Neural progenitor cell (in vitro differentiated cells): ENCODE data around the gene SLC4A4. TPM values are rescaled to one million over a fixed set of nuclear protein-coding genes. Genes with fewer than 3 reads are reported as not detected.

Experiments used
- DNase-seq: peaks from one replicate; pipeline ENCODE4 v3.0.0-alpha.2; 2016; ENCODE audit warnings: low spot score
- H2AFZ ChIP-seq: fragments of 200-600 bp; sonication (generic); replicated peaks from 2 replicates; pipeline ENCODE4 v1.6.1; 2016; ENCODE audit warnings: antibody characterized with exemption
- H3F3A ChIP-seq: fragments of 200-600 bp; sonication (generic); 2 replicates; pipeline ENCODE4 v1.6.1; 2016; ENCODE audit warnings: antibody characterized with exemption, low read depth
- H3K27ac ChIP-seq: fragments of 200-600 bp; sonication (generic); 2 replicates; pipeline ENCODE4 v1.5.1; 2016; ENCODE audit warnings: mild to moderate bottlenecking
- H3K27me3 ChIP-seq: fragments of 200-600 bp; sonication (generic); 2 replicates; pipeline ENCODE4 v1.6.1; 2016; ENCODE audit warnings: mild to moderate bottlenecking, moderate library complexity
- H3K36me3 ChIP-seq: fragments of 200-600 bp; sonication (generic); 2 replicates; pipeline ENCODE4 v1.5.1; 2016
- H3K4me1 ChIP-seq: fragments of 200-600 bp; sonication (generic); 2 replicates; pipeline ENCODE4 v1.6.1; 2016; ENCODE audit warnings: mixed run types
- H3K4me2 ChIP-seq: fragments of 200-600 bp; sonication (generic); 2 replicates; pipeline ENCODE4 v1.6.1; 2016
- H3K4me3 ChIP-seq: fragments of 200-600 bp; sonication (generic); 2 replicates; pipeline ENCODE4 v1.5.1; 2016
- H3K79me2 ChIP-seq: fragments of 200-600 bp; sonication (generic); 2 replicates; pipeline ENCODE4 v1.6.1; 2016; ENCODE audit warnings: low read depth
- H3K9ac ChIP-seq: fragments of 200-600 bp; sonication (generic); 2 replicates; pipeline ENCODE4 v1.6.1; 2016
- H3K9me3 ChIP-seq: fragments of 200-600 bp; sonication (generic); 2 replicates; pipeline ENCODE4 v1.5.1; 2016; ENCODE audit warnings: low read depth
- H4K20me1 ChIP-seq: fragments of 200-600 bp; sonication (generic); 2 replicates; pipeline ENCODE4 v1.6.1; 2016; ENCODE audit warnings: low read depth
- H3K27ac Mint-ChIP-seq: 3 replicates; pipeline ENCODE4 v1.8.0; 2021; ENCODE audit warnings: mixed read lengths
- H3K27me3 Mint-ChIP-seq: 2 replicates; pipeline ENCODE4 v1.8.0; 2022; ENCODE audit warnings: low read depth, mild to moderate bottlenecking, inconsistent platforms, moderate library complexity, mixed read lengths; ENCODE audit not compliant: insufficient read depth
- H3K36me3 Mint-ChIP-seq: 3 replicates; pipeline ENCODE4 v1.8.0; 2021; ENCODE audit warnings: mixed read lengths
- H3K4me1 Mint-ChIP-seq: 3 replicates; pipeline ENCODE4 v1.8.0; 2021; ENCODE audit warnings: mixed read lengths
- H3K4me3 Mint-ChIP-seq: 3 replicates; pipeline ENCODE4 v1.8.0; 2021; ENCODE audit warnings: mild to moderate bottlenecking, moderate library complexity, mixed read lengths
- H3K9me3 Mint-ChIP-seq: 3 replicates; pipeline ENCODE4 v1.8.0; 2020; ENCODE audit warnings: mixed read lengths
- CTCF ChIP-seq: fragments of 200-600 bp; sonication (generic); IDR thresholded peaks from 2 replicates; pipeline ENCODE4 v1.5.1; 2017; ENCODE audit warnings: antibody characterized with exemption, mild to moderate bottlenecking
- EZH2 ChIP-seq: fragments of 200-600 bp; sonication (generic); IDR thresholded peaks from 2 replicates; pipeline ENCODE4 v1.6.1; 2017; ENCODE audit warnings: antibody characterized with exemption, mild to moderate bottlenecking, moderate library complexity
- EZH2phosphoT487 ChIP-seq: fragments of 200-600 bp; sonication (generic); IDR thresholded peaks from 2 replicates; pipeline ENCODE4 v1.6.1; 2017; ENCODE audit warnings: antibody characterized with exemption
- total RNA-seq: library from RNA; depleted of rRNA; stranded (reverse); fragments of >200 nt; gene quantifications from 2 replicates; pipeline ENCODE4 v1.2.3, GENCODE V29; 2015; ENCODE audit warnings: low replicate concordance

The SLC4A4 gene
- total RNA-seq, 1 donor from 2014 or later, result not detected

GRCh38 chr4:71607780-71608677 is 269.2 kb downstream of the SLC4A4 start:
- no peak overlapping the region for H3K27ac ChIP-seq
- no peak overlapping the region for H3K27ac Mint-ChIP-seq
- no peaks in the 10 kb centered on the region for H3K36me3 Mint-ChIP-seq
- no peaks in the 10 kb centered on the region for H3F3A ChIP-seq
- no peaks in the 10 kb centered on the region for H3K9me3 ChIP-seq
- H3K27me3 ChIP-seq, result no peaks in the 10 kb centered on the region
- no peaks in the 10 kb centered on the region for H3K4me1 ChIP-seq
- no peaks in the 10 kb centered on the region for H4K20me1 ChIP-seq
- no peaks in the 10 kb centered on the region for H3K27me3 Mint-ChIP-seq
- H3K4me3 ChIP-seq, result no peak overlapping the region
- no peaks in the 10 kb centered on the region for H3K36me3 ChIP-seq
- H3K9ac ChIP-seq, result no peak overlapping the region
- H3K4me1 Mint-ChIP-seq, result peaks cover 3% of the 10 kb centered on the region
- H3K4me2 ChIP-seq, result no peak overlapping the region
- no peaks in the 10 kb centered on the region for H3K9me3 Mint-ChIP-seq
- H3K4me3 Mint-ChIP-seq, result no peak overlapping the region
- no peak overlapping the region for H2AFZ ChIP-seq
- no peak for DNase-seq
- TF ChIP-seq CTCF, result no peak
- no peak for TF ChIP-seq EZH2
- no peak for TF ChIP-seq EZH2phosphoT487
- H3K79me2 ChIP-seq, result no peaks in the 10 kb centered on the region

GRCh38 chr4:71608678-71609071 is 269.9 kb downstream of the SLC4A4 start:
- Mint-ChIP-seq H3K36me3 (no peaks in the 10 kb centered on the region), H3K9me3 (no peaks in the 10 kb centered on the region), H3K4me3 (no peak overlapping the region), H3K4me1 (peaks cover 3% of the 10 kb centered on the region), H3K27ac (no peak overlapping the region), H3K27me3 (no peaks in the 10 kb centered on the region)
- Histone ChIP-seq H3K79me2 (no peaks in the 10 kb centered on the region), H3K27ac (no peak overlapping the region), H3K36me3 (no peaks in the 10 kb centered on the region), H3K4me1 (no peaks in the 10 kb centered on the region), H3K4me2 (no peak overlapping the region), H3F3A (no peaks in the 10 kb centered on the region), H3K9me3 (no peaks in the 10 kb centered on the region), H3K4me3 (no peak overlapping the region), H3K9ac (no peak overlapping the region), H3K27me3 (no peaks in the 10 kb centered on the region), H2AFZ (no peak overlapping the region), H4K20me1 (no peaks in the 10 kb centered on the region)
- no peak for DNase-seq
- no peak for TF ChIP-seq EZH2
- TF ChIP-seq CTCF, result no peak
- TF ChIP-seq EZH2phosphoT487, result no peak

- no peaks in the 10 kb centered on the region for H3K36me3 ChIP-seq
- H3K27ac Mint-ChIP-seq, result no peak overlapping the region
- peaks cover 3% of the 10 kb centered on the region for H3K4me1 Mint-ChIP-seq
- no peaks in the 10 kb centered on the region for H3K4me1 ChIP-seq
- H3K27me3 Mint-ChIP-seq, result no peaks in the 10 kb centered on the region
- H3K9me3 ChIP-seq, result no peaks in the 10 kb centered on the region
- no peaks in the 10 kb centered on the region for H3K36me3 Mint-ChIP-seq
- H2AFZ ChIP-seq, result no peak overlapping the region
- H4K20me1 ChIP-seq, result no peaks in the 10 kb centered on the region
- no peak overlapping the region for H3K4me3 Mint-ChIP-seq
- H3K27ac ChIP-seq, result no peak overlapping the region
- TF ChIP-seq EZH2, result no peak
- no peak for TF ChIP-seq CTCF
- TF ChIP-seq EZH2phosphoT487, result no peak
- H3K9ac ChIP-seq, result no peak overlapping the region
- H3K9me3 Mint-ChIP-seq, result no peaks in the 10 kb centered on the region
- no peak overlapping the region for H3K4me2 ChIP-seq
- no peaks in the 10 kb centered on the region for H3K27me3 ChIP-seq
- no peak overlapping the region for H3K4me3 ChIP-seq
- no peaks in the 10 kb centered on the region for H3F3A ChIP-seq
- H3K79me2 ChIP-seq, result no peaks in the 10 kb centered on the region
- DNase-seq, result no peak
Measured at GRCh38 chr4:71609167-71609566, 270.3 kb downstream of the SLC4A4 start.
